ENCODE data around the gene FGGY. TPM values are rescaled to one million over a fixed set of nuclear protein-coding genes. Genes with fewer than 3 reads are reported as not detected.

FGGY gene
- total RNA-seq, 1 experiment from 2014 or later: 12.0 TPM

GRCh38 chr1:59763418-59763817, 466.5 kb downstream of the FGGY start:
- Mint-ChIP-seq H3K4me3 (no peak overlapping the region), H3K4me1 (peaks cover 20% of the 10 kb centered on the region), H3K36me3 (no peaks in the 10 kb centered on the region), H3K9me3 (no peaks in the 10 kb centered on the region), H3K27me3 (ENCODE audit: low read depth) (0 out of 2 replicates have a peak, but pooled peaks cover 5% of the 10 kb centered on the region), H3K27ac (no peak overlapping the region)
- no peak for ATAC-seq
- DNase-seq (ENCODE audit: low spot score): no peak
- POLR2A ChIA-PET: interaction anchor here (0.6 kb wide), 1 partner anchor 762 kb away, joined by 3 read pairs; no protein-coding TSS in a partner anchor
- CTCF ChIA-PET: interaction anchor here (0.6 kb wide), 1 partner anchor 201 kb away, joined by 3 read pairs; no protein-coding TSS in a partner anchor
- TF ChIP-seq MXD4 (CRISPR knock-in tag; IDR thresholded peaks at IDR 0.05; ENCODE audit: borderline replicate concordance) (no peak), TEAD4 (CRISPR knock-in tag; IDR thresholded peaks at IDR 0.05) (no peak), ETV6 (CRISPR knock-in tag; IDR thresholded peaks at IDR 0.05) (no peak), STAT6 (CRISPR knock-in tag; conservative IDR thresholded peaks at IDR 0.05; ENCODE audit: low read depth) (no peak), ZNF512 (CRISPR knock-in tag; IDR thresholded peaks at IDR 0.05; ENCODE audit: borderline replicate concordance) (no peak), MLX (CRISPR knock-in tag; IDR thresholded peaks at IDR 0.05) (no peak), PREB (CRISPR knock-in tag; IDR thresholded peaks at IDR 0.05; ENCODE audit: borderline replicate concordance) (no peak), ATF1 (CRISPR knock-in tag; IDR thresholded peaks at IDR 0.05) (no peak)

GRCh38 chr1:59765011-59765730, 468.3 kb downstream of the FGGY start:
- no peaks in the 10 kb centered on the region for H3K9me3 Mint-ChIP-seq
- H3K36me3 Mint-ChIP-seq: no peaks in the 10 kb centered on the region
- no peak for DNase-seq (ENCODE audit: low spot score)
- no peak for ATAC-seq
- peak overlapping the region; percentile 33; the same call in 1 of the 2 replicates for H3K27ac Mint-ChIP-seq
- peaks cover 16% of the 10 kb centered on the region for H3K4me1 Mint-ChIP-seq
- H3K4me3 Mint-ChIP-seq: no peak overlapping the region
- ChIA-PET POLR2A (no interaction called here), CTCF (interaction anchor here (1.9 kb wide), 1 partner anchor 12 kb away, joined by 6 read pairs; no protein-coding TSS in a partner anchor)
- TF ChIP-seq RORB (CRISPR knock-in tag; IDR thresholded peaks at IDR 0.05) (no peak), ZMAT4 (CRISPR knock-in tag; IDR thresholded peaks at IDR 0.05) (no peak)
- no peaks in the 10 kb centered on the region for H3K27me3 Mint-ChIP-seq (ENCODE audit: low read depth)

- Mint-ChIP-seq H3K27ac (no peak overlapping the region), H3K4me3 (no peak overlapping the region), H3K4me1 (peaks cover 16% of the 10 kb centered on the region), H3K36me3 (no peaks in the 10 kb centered on the region), H3K27me3 (ENCODE audit: low read depth) (no peaks in the 10 kb centered on the region), H3K9me3 (no peaks in the 10 kb centered on the region)
- no peak for DNase-seq (ENCODE audit: low spot score)
- CTCF ChIA-PET: interaction anchor here (1.2 to 1.9 kb wide), 2 partner anchors 11 to 68 kb away, joined by 3 to 6 read pairs; no protein-coding TSS in a partner anchor
- POLR2A ChIA-PET: interaction anchor here (0.9 kb wide), 1 partner anchor 87 kb away, joined by 4 read pairs; no protein-coding TSS in a partner anchor
- no peak for ATAC-seq
- TF ChIP-seq CDX4 (CRISPR knock-in tag; IDR thresholded peaks at IDR 0.05; ENCODE audit: borderline replicate concordance): no peak
- no peak for TF ChIP-seq CREM (CRISPR knock-in tag; IDR thresholded peaks at IDR 0.05)
- no peak for TF ChIP-seq ATF3 (CRISPR knock-in tag; conservative IDR thresholded peaks at IDR 0.05)
- no peak for TF ChIP-seq ESRRA (CRISPR knock-in tag; IDR thresholded peaks at IDR 0.05; ENCODE audit: borderline replicate concordance)
- TF ChIP-seq SMAD4 (CRISPR knock-in tag; IDR thresholded peaks at IDR 0.05): no peak
- TF ChIP-seq ZNF671 (CRISPR knock-in tag; IDR thresholded peaks at IDR 0.05): no peak
- TF ChIP-seq ARID4B (CRISPR knock-in tag; IDR thresholded peaks at IDR 0.05; ENCODE audit: borderline replicate concordance): no peak
Measured at GRCh38 chr1:59766227-59766855, 469.4 kb downstream of the FGGY start.

All from WTC11 (cell line).